ENCODE measurements around the gene BAX. TPM values are rescaled to one million over a fixed set of nuclear protein-coding genes. Genes with fewer than 3 reads are reported as not detected.

Gene BAX
- polyA plus RNA-seq, 2 of the 4 experiments (the other 2 are of a cell fraction) = 134 to 299 TPM

GRCh38 chr19:48991873-48992580 is 37.4 kb downstream of the BAX start:
- ChIA-PET CTCF (interaction anchor here (0.6 to 14.7 kb wide), 17 partner anchors 14 to 233 kb away, joined by 3 to 408 read pairs (median 5); partner anchors contain the start of genes CGB7 and LHB), POLR2A (interaction anchor here (0.6 to 1.9 kb wide), 4 partner anchors 13 to 146 kb away, joined by 3 to 9 read pairs (median 4); partner anchors contain the start of genes FTL and PPP1R15A)
- peak overlapping the region; percentile 93 for H3K4me2 ChIP-seq
- FAIRE-seq (no peak), DNase-seq (ENCODE audit: low read depth in 1 of 2, low spot score in 1 of 2) (peak; percentile 63 to 75), ATAC-seq (peak; percentile 48 to 60)
- peaks cover 20% of the 10 kb centered on the region for H3K4me1 ChIP-seq
- 61% methylated on average over 8 of the region's 8 CpGs for WGBS (ENCODE audit: missing lambda C conversion rate)
- no peaks in the 10 kb centered on the region for H3K9me3 ChIP-seq
- peak overlapping the region; percentile 73 for H3K4me3 ChIP-seq
- peak overlapping the region; percentile 76 to 87 for H3K27ac ChIP-seq
- TF ChIP-seq HOXB13 (CRISPR knock-in tag; IDR thresholded peaks at IDR 0.05; ENCODE audit: low read depth) (no peak), NFE2L2 (conservative IDR thresholded peaks at IDR 0.05; ENCODE audit: low read length) (no peak), ZNF302 (CRISPR knock-in tag; IDR thresholded peaks at IDR 0.05) (no peak), EHF (CRISPR knock-in tag; IDR thresholded peaks at IDR 0.05) (no peak)
- TF ChIP-seq, protein P1, sequence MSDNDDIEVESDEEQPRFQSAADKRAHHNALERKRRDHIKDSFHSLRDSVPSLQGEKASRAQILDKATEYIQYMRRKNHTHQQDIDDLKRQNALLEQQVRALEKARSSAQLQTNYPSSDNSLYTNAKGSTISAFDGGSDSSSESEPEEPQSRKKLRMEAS (IDR thresholded peaks at IDR 0.05) = peak; percentile 30; the same call in 1 of the 2 replicates

GRCh38 chr19:48992581-48993174 is 38.0 kb downstream of the BAX start:
- H3K4me2 ChIP-seq = peak overlapping the region; percentile 93
- 4% methylated on average over 20 of the region's 20 CpGs for WGBS (ENCODE audit: missing lambda C conversion rate)
- TF ChIP-seq, protein P2, sequence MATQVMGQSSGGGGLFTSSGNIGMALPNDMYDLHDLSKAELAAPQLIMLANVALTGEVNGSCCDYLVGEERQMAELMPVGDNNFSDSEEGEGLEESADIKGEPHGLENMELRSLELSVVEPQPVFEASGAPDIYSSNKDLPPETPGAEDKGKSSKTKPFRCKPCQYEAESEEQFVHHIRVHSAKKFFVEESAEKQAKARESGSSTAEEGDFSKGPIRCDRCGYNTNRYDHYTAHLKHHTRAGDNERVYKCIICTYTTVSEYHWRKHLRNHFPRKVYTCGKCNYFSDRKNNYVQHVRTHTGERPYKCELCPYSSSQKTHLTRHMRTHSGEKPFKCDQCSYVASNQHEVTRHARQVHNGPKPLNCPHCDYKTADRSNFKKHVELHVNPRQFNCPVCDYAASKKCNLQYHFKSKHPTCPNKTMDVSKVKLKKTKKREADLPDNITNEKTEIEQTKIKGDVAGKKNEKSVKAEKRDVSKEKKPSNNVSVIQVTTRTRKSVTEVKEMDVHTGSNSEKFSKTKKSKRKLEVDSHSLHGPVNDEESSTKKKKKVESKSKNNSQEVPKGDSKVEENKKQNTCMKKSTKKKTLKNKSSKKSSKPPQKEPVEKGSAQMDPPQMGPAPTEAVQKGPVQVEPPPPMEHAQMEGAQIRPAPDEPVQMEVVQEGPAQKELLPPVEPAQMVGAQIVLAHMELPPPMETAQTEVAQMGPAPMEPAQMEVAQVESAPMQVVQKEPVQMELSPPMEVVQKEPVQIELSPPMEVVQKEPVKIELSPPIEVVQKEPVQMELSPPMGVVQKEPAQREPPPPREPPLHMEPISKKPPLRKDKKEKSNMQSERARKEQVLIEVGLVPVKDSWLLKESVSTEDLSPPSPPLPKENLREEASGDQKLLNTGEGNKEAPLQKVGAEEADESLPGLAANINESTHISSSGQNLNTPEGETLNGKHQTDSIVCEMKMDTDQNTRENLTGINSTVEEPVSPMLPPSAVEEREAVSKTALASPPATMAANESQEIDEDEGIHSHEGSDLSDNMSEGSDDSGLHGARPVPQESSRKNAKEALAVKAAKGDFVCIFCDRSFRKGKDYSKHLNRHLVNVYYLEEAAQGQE (IDR thresholded peaks at IDR 0.05) = no peak
- TF ChIP-seq JUN (IDR thresholded peaks at IDR 0.05) = 0 out of 5 replicates have a peak, but pooled peaks of 1 of the 2 experiments have one; percentile 10
- FAIRE-seq (no peak), ATAC-seq (peak; percentile 2 to 17), DNase-seq (ENCODE audit: low read depth in 1 of 2, low spot score in 1 of 2) (no peak)
- CTCF ChIA-PET = interaction anchor here (0.6 to 14.7 kb wide), 49 partner anchors 15 to 1676 kb away, joined by 3 to 408 read pairs (median 5); partner anchors contain the start of genes BAX, CGB2, CGB7 and FTL
- POLR2A ChIA-PET = interaction anchor here (0.6 to 1.9 kb wide), 19 partner anchors 9 to 350 kb away, joined by 3 to 16 read pairs (median 6); partner anchors contain the start of genes FTL, NUCB1 and PPP1R15A
- peaks cover 20% of the 10 kb centered on the region for H3K4me1 ChIP-seq
- H3K9me3 ChIP-seq = no peaks in the 10 kb centered on the region
- H3K4me3 ChIP-seq = peak overlapping the region; percentile 73
- H3K27ac ChIP-seq = peak overlapping the region; percentile 76 to 87

DNA sequence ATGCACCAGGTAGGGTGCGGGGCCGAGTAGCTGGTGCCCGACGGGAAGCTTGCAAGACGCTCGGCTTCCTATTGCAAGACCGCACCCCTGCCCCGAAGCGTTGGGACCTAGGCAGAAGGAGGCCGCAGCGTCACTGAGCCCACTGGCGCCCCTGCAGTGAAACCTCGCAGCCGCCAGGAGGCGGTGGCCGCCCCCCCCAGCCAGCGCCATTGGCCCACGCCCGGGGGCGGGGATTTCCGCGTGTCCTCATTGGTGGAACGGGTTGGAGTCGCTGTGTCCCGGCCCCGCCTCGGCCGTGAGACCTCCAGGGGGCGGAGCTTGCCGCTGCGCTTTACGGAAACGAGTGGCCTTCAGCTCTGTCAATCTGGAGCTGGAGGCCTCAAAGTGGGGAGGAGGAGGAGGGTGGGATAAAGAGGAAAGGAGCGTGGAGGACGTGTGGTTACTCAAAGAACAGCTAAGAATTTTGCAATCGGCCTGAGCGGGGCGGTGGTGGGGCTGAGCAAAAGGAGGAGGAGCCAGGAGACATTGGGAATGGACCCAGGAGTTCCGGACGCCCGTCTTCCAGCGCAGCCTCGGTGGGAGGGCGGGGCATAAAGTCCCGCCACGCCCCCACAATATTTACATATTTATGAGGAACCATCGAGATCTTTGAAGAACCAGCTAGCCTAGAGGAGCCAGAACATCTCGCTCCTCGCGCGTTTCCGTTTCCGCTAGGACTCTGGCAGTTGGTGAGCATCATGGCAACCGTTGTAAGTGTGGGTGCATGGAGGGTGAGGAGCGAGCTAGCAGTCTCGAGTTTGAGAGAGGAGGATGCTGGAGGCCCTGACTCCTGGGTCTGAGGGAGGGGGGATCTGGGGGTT is 38.7 kb downstream of the BAX start, which contains the start of the genes GYS1 and RUVBL2:
Gene GYS1, minus strand, starts transcription at position 135 of the 860 bp plus-strand sequence. CDS start 197 bp downstream, outside the sequence.
Gene RUVBL2, plus strand, starts transcription at position 713 of the 860 bp plus-strand sequence. Its CDS starts 25 bp downstream, at position 738.
- ChIA-PET POLR2A (interaction anchor here (0.6 to 1.9 kb wide), 28 partner anchors 9 to 350 kb away, joined by 3 to 16 read pairs (median 6); partner anchors contain the start of genes FTL, NUCB1 and PPP1R15A), CTCF (interaction anchor here (0.6 to 14.7 kb wide), 71 partner anchors 15 to 1676 kb away, joined by 3 to 408 read pairs (median 4); partner anchors contain the start of genes BAX, CA11, CGB2 and CGB7)
- WGBS (ENCODE audit: missing lambda C conversion rate) = 1% methylated on average over 47 of the region's 56 CpGs
- Histone ChIP-seq H3K4me1 (peaks cover 20% of the 10 kb centered on the region), H3K4me3 (peak within 1 kb of the TSS; percentile 73), H3K9me3 (no peaks in the 10 kb centered on the region), H3K27ac (peak within 1 kb of the TSS; percentile 76 to 87), H3K4me2 (peak within 1 kb of the TSS; percentile 93)
- FAIRE-seq (peak; percentile 99), DNase-seq (ENCODE audit: low read depth in 1 of 2, low spot score in 1 of 2) (peak; percentile 100), ATAC-seq (peak; percentile 89 to 94)
- TF ChIP-seq SMC3 (IDR thresholded peaks at IDR 0.05) (peak; percentile 65; the same call in 2 of the 3 replicates), RAD21 (conservative IDR thresholded peaks at IDR 0.05 in 1 of 2, IDR thresholded peaks at IDR 0.05 in 1 of 2) (peak in 1 of 2 experiments; percentile 39; a peak in 2 of 5 replicates), HOXA7 (CRISPR knock-in tag; IDR thresholded peaks at IDR 0.05) (no peak), HOXB5 (CRISPR knock-in tag; IDR thresholded peaks at IDR 0.05) (no peak), EHMT2 (IDR thresholded peaks at IDR 0.05; ENCODE audit: low read depth) (no peak), NPAS2 (CRISPR knock-in tag; IDR thresholded peaks at IDR 0.05; ENCODE audit: borderline replicate concordance) (no peak), NR3C1 (IDR thresholded peaks at IDR 0.05) (no peak), MYC (IDR thresholded peaks at IDR 0.05; ENCODE audit: borderline replicate concordance, low read length) (0 out of 2 replicates have a peak, but pooled peaks have one; percentile 21), PBX3 (IDR thresholded peaks at IDR 0.05) (peak; percentile 93), ZC3H11A (IDR thresholded peaks at IDR 0.05) (no peak), HES2 (IDR thresholded peaks at IDR 0.05) (no peak), RFX5 (IDR thresholded peaks at IDR 0.05) (peak; percentile 61; the same call in 1 of the 2 replicates), JUN (IDR thresholded peaks at IDR 0.05) (peak in 1 of 2 experiments; percentile 49; a peak in 3 of 5 replicates), CHD4 (IDR thresholded peaks at IDR 0.05; ENCODE audit: borderline replicate concordance) (no peak), CHD2 (IDR thresholded peaks at IDR 0.05; ENCODE audit: low read length, partially characterized antibody) (peak; percentile 71)
- TF ChIP-seq, protein P3, sequence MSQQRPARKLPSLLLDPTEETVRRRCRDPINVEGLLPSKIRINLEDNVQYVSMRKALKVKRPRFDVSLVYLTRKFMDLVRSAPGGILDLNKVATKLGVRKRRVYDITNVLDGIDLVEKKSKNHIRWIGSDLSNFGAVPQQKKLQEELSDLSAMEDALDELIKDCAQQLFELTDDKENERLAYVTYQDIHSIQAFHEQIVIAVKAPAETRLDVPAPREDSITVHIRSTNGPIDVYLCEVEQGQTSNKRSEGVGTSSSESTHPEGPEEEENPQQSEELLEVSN (IDR thresholded peaks at IDR 0.05; ENCODE audit: borderline replicate concordance, low read depth) = peak; percentile 38; the same call in 1 of the 2 replicates
